ENCODE data around the gene GLRA2.

Gene GLRA2

DNA sequence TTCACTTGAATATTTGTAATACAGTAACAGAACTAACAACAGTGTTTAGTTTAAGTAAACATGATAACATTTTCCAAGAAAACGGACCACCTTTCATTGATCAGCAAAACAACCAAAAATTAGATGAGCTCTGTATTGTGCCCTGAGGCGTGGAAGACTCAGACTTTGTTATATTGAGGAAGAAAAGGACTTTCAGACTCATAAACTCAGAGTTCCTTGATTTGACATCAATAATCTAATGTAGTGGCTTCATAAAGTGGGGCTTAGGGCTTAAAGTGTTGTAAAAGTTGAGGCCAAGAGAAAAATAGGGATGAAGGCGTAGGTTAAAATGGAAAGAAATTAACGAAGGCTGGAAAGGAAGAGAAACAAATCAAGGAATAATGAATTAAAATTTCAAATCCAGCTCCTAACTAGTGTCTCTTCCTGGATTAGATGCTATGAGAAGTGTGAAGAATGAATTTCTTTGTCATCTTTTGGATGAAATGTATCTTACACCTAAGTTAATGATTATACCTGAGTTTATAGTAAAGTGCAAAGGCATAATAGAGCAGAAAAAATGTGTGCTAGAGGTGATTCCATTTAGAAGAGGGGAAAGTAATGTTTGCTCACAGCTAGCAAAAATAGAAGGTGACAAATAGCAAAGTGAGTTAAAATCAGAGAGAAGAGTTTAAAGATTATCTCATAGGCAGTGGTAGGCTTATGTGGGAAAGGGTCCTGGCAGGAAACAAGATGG lies 19.8 kb upstream of the GLRA2 start:
- no peak for DNase-seq (ENCODE audit: extremely low spot score)
- POLR2A ChIA-PET = no interaction called here
- CTCF ChIA-PET = interaction anchor here (0.9 kb wide), 1 partner anchor 19 kb away, joined by 3 read pairs; the partner anchor contains the start of gene GLRA2
- TF ChIP-seq FOXA1 (IDR thresholded peaks at IDR 0.05) (no peak), SUZ12 (IDR thresholded peaks at IDR 0.05) (no peak), ELF4 (IDR thresholded peaks at IDR 0.05) (no peak), FOXM1 (IDR thresholded peaks at IDR 0.05; ENCODE audit: borderline replicate concordance) (no peak), ARNT (IDR thresholded peaks at IDR 0.05) (no peak), CTBP1 (IDR thresholded peaks at IDR 0.05; ENCODE audit: borderline replicate concordance) (no peak), HDGF (IDR thresholded peaks at IDR 0.05; ENCODE audit: borderline replicate concordance) (no peak), BHLHE40 (IDR thresholded peaks at IDR 0.05; ENCODE audit: borderline replicate concordance) (no peak), SP1 (IDR thresholded peaks at IDR 0.05) (no peak), FOXK2 (IDR thresholded peaks at IDR 0.05) (no peak), LEF1 (IDR thresholded peaks at IDR 0.05; ENCODE audit: borderline replicate concordance) (no peak), TARDBP (IDR thresholded peaks at IDR 0.05) (no peak), L3MBTL2 (conservative IDR thresholded peaks at IDR 0.05) (no peak), ZNF384 (IDR thresholded peaks at IDR 0.05) (no peak)
- TF ChIP-seq, protein P1, sequence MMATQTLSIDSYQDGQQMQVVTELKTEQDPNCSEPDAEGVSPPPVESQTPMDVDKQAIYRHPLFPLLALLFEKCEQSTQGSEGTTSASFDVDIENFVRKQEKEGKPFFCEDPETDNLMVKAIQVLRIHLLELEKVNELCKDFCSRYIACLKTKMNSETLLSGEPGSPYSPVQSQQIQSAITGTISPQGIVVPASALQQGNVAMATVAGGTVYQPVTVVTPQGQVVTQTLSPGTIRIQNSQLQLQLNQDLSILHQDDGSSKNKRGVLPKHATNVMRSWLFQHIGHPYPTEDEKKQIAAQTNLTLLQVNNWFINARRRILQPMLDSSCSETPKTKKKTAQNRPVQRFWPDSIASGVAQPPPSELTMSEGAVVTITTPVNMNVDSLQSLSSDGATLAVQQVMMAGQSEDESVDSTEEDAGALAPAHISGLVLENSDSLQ (IDR thresholded peaks at IDR 0.05) = no peak

- DNase-seq (ENCODE audit: extremely low spot score) = peak; percentile 46
- ChIA-PET CTCF (interaction anchor here (0.5 to 1.2 kb wide), 4 partner anchors 20 to 415 kb away, joined by 3 read pairs; no protein-coding TSS in a partner anchor), POLR2A (no interaction called here)
- TF ChIP-seq LEF1 (IDR thresholded peaks at IDR 0.05; ENCODE audit: borderline replicate concordance) = no peak
- no peak for TF ChIP-seq SP1 (IDR thresholded peaks at IDR 0.05)
- TF ChIP-seq NFRKB (IDR thresholded peaks at IDR 0.05) = no peak
- no peak for TF ChIP-seq ZNF384 (IDR thresholded peaks at IDR 0.05)
- TF ChIP-seq BHLHE40 (IDR thresholded peaks at IDR 0.05; ENCODE audit: borderline replicate concordance) = no peak
- TF ChIP-seq ARNT (IDR thresholded peaks at IDR 0.05) = no peak
- TF ChIP-seq L3MBTL2 (conservative IDR thresholded peaks at IDR 0.05) = no peak
- TF ChIP-seq FOXM1 (IDR thresholded peaks at IDR 0.05; ENCODE audit: borderline replicate concordance) = no peak
- TF ChIP-seq CTBP1 (IDR thresholded peaks at IDR 0.05; ENCODE audit: borderline replicate concordance) = no peak
- TF ChIP-seq ELF4 (IDR thresholded peaks at IDR 0.05) = no peak
- TF ChIP-seq, protein P1 (IDR thresholded peaks at IDR 0.05) = no peak
These were observed 577 bp upstream of the GLRA2 start for GRCh38 chrX:14528629-14529289.

GRCh38 chrX:14533867-14534266 lies 4.5 kb downstream of the GLRA2 start:
- POLR2A ChIA-PET = no interaction called here
- TF ChIP-seq FOXA1 (IDR thresholded peaks at IDR 0.05) = no peak
- no peak for TF ChIP-seq SP1 (IDR thresholded peaks at IDR 0.05)
- TF ChIP-seq ARNT (IDR thresholded peaks at IDR 0.05) = no peak
- no peak for TF ChIP-seq FOXK2 (IDR thresholded peaks at IDR 0.05)
- TF ChIP-seq TARDBP (IDR thresholded peaks at IDR 0.05) = no peak
- no peak for TF ChIP-seq LEF1 (IDR thresholded peaks at IDR 0.05; ENCODE audit: borderline replicate concordance)
- TF ChIP-seq NFRKB (IDR thresholded peaks at IDR 0.05) = no peak
- TF ChIP-seq L3MBTL2 (conservative IDR thresholded peaks at IDR 0.05) = no peak
- TF ChIP-seq HDGF (IDR thresholded peaks at IDR 0.05; ENCODE audit: borderline replicate concordance) = no peak
- DNase-seq (ENCODE audit: extremely low spot score) = no peak
- CTCF ChIA-PET = no interaction called here

DNA sequence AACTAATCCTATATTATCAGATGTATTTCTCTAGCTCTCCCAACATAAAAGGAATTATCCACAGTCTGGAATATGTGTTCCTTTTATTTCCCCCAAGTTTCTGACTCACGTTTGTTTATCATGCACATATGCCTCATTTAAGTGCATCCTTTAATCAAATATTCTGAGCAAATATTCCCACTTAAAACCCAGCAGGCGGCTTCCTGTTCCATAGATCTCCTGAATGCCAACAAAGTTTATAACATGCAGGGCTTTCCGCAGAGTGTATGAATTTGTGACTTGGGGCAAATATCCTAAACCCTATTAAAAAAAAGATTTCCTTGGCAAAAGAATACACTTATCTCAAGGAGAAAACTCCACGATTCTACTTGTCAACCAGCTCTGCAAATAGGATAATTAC lies 16.9 kb downstream of the GLRA2 start:
- POLR2A ChIA-PET = no interaction called here
- CTCF ChIA-PET = no interaction called here
- DNase-seq (ENCODE audit: extremely low spot score) = no peak
- TF ChIP-seq FOXM1 (IDR thresholded peaks at IDR 0.05; ENCODE audit: borderline replicate concordance) = no peak
- TF ChIP-seq CTBP1 (IDR thresholded peaks at IDR 0.05; ENCODE audit: borderline replicate concordance) = no peak
- no peak for TF ChIP-seq HDGF (IDR thresholded peaks at IDR 0.05; ENCODE audit: borderline replicate concordance)
- TF ChIP-seq, protein P1 (IDR thresholded peaks at IDR 0.05) = no peak
- TF ChIP-seq SP1 (IDR thresholded peaks at IDR 0.05) = no peak
- no peak for TF ChIP-seq LEF1 (IDR thresholded peaks at IDR 0.05; ENCODE audit: borderline replicate concordance)
- no peak for TF ChIP-seq BHLHE40 (IDR thresholded peaks at IDR 0.05; ENCODE audit: borderline replicate concordance)
- no peak for TF ChIP-seq TARDBP (IDR thresholded peaks at IDR 0.05)
- TF ChIP-seq SUZ12 (IDR thresholded peaks at IDR 0.05) = no peak
- TF ChIP-seq ELF4 (IDR thresholded peaks at IDR 0.05) = no peak
- TF ChIP-seq ARNT (IDR thresholded peaks at IDR 0.05) = no peak
- no peak for TF ChIP-seq FOXA1 (IDR thresholded peaks at IDR 0.05)
- TF ChIP-seq ZNF384 (IDR thresholded peaks at IDR 0.05) = no peak
- no peak for TF ChIP-seq L3MBTL2 (conservative IDR thresholded peaks at IDR 0.05)
- no peak for TF ChIP-seq NFRKB (IDR thresholded peaks at IDR 0.05)
- TF ChIP-seq FOXK2 (IDR thresholded peaks at IDR 0.05) = no peak

- TF ChIP-seq SP1 (IDR thresholded peaks at IDR 0.05) (no peak), TARDBP (IDR thresholded peaks at IDR 0.05) (no peak), LEF1 (IDR thresholded peaks at IDR 0.05; ENCODE audit: borderline replicate concordance) (no peak), ARNT (IDR thresholded peaks at IDR 0.05) (no peak), ZNF384 (IDR thresholded peaks at IDR 0.05) (no peak), FOXM1 (IDR thresholded peaks at IDR 0.05; ENCODE audit: borderline replicate concordance) (no peak), BHLHE40 (IDR thresholded peaks at IDR 0.05; ENCODE audit: borderline replicate concordance) (no peak), FOXA1 (IDR thresholded peaks at IDR 0.05) (no peak), CTBP1 (IDR thresholded peaks at IDR 0.05; ENCODE audit: borderline replicate concordance) (no peak), HDGF (IDR thresholded peaks at IDR 0.05; ENCODE audit: borderline replicate concordance) (no peak), NFRKB (IDR thresholded peaks at IDR 0.05) (no peak), FOXK2 (IDR thresholded peaks at IDR 0.05) (no peak), ELF4 (IDR thresholded peaks at IDR 0.05) (no peak)
- TF ChIP-seq, protein P1 (IDR thresholded peaks at IDR 0.05) = no peak
- ChIA-PET POLR2A (no interaction called here), CTCF (no interaction called here)
- DNase-seq (ENCODE audit: extremely low spot score) = no peak
These were observed 24.9 kb downstream of the GLRA2 start for GRCh38 chrX:14554131-14554715.

Measured in HEK293T (cell line).